Stromal cell of bone marrow (primary cell): Measurements from ENCODE around the gene TIMM8A.
"Not testable (repeated sequence)": the region's sequence is repeated elsewhere in the genome, so short reads cannot be mapped to it uniquely, and the experiment has no call there.

Experiments used
- DNase-seq: peaks from one replicate; pipeline ENCODE4 v3.0.0-alpha.2; 2012; ENCODE audit warnings: low read depth

TIMM8A gene

DNA sequence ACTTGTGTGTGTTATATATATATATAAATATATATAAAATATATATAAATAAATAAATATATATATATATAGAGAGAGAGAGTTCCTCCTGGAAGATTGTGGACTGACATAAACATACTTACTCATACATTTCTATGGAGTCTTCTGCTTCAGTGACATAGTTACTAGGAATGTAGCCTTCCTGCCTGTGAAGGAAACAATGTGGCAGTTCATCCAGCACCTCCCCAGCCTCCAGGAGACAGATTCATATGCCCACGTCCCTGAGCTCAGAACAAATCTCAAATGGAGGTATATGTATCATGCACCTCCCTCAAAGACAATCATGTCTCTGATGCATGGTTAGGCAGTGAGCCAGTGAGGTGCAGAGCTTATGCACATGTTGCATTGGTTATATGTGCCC lies 11.4 kb upstream of the TIMM8A start:
- no peak for DNase-seq

GRCh38 chrX:101357166-101357795 lies 8.7 kb upstream of the TIMM8A start:
- DNase-seq: no peak

GRCh38 chrX:101349193-101349562 lies 636 bp upstream of the TIMM8A start:
- DNase-seq: no peak

- no peak for DNase-seq
Measured at GRCh38 chrX:101347859-101348451, 587 bp downstream of the TIMM8A start.

GRCh38 chrX:101337776-101338271 lies 10.7 kb downstream of the TIMM8A start:
- no peak for DNase-seq

- DNase-seq: not testable (repeated sequence)
Measured at GRCh38 chrX:101334310-101334709, 14.2 kb downstream of the TIMM8A start.

DNA sequence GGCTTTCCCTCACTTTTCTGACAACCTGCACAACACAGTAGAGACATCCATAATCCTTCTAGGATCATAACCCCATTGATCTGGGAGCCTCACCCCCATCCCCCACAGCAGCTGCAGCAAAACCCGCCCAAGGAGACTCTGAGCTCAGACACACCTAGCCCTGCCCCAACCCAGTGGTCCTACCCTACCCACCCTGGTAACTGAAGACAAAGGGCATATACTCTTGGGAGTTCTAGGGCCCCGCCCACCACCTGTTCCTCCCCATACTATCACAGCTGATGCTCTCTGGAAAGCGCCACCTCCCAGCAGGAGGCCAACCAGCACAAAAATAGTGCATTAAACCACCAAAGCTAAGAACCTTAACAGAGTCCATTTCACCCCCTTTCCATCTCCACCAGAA lies 21.9 kb downstream of the TIMM8A start:
- DNase-seq: not testable (repeated sequence)

DNA sequence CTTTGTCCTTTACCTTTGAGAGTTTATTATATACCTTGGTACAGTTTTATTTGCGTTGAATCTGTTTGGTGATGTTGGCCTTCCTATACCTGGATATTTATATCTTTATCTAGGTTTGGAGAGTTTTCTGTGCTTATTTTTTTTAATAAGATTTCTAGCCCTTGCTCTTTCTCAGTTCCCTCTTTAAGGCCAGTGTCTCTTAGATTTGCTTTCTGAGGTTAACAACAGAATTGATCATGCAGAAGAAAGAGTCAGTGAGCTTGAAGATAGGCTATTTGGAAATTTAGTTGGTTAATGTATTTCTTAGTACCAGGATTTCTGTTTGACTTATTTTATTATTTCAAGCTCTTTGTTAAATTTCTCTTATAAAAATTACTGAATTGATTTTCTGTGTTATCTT lies 44.8 kb downstream of the TIMM8A start:
- no peak for DNase-seq
